ENCODE data around the gene WHAMM. TPM values are rescaled to one million over a fixed set of nuclear protein-coding genes. Genes with fewer than 3 reads are reported as not detected.

The WHAMM gene
- total and polyA plus RNA-seq, 2 donors (not counting 3 experiments of a cell fraction or from before 2014, with no cell fraction given) = 4.1 to 9.4 TPM

DNA sequence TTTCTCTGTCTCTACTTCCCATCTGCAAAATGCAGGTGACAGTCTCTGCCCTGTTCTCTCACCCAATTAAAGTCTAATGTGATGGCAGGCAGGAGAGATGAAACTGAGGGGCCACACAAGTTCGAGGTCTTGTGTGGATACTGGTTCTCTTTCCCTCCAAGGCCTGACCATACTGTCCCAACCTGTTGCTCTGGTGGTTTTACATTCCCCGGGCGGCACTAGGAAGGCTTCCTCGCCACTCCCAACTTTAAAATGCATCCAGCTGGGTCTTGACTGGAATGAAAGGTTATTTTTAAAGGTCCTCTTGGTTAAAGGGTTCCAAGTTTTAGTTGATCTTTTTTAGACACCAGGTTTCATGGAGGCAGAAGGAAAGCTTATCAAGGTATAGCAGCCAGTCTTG is 37.2 kb downstream of the WHAMM start:
- no peak overlapping the region for H3K9ac ChIP-seq (replicated peaks; ENCODE audit: extremely low read depth, insufficient read depth, low read length)
- no peak for FAIRE-seq
- H3K79me2 ChIP-seq (ENCODE audit: control insufficient read depth, insufficient read depth, low read length) = no peaks in the 10 kb centered on the region
- H2AFZ ChIP-seq (ENCODE audit: low read depth, low read length) = no peak overlapping the region
- no peak overlapping the region for H3K4me3 ChIP-seq (replicated peaks in 1 of 3; ENCODE audit: insufficient read depth in 1 of 3, low read depth in 1 of 3, low read length in 3 of 3)
- no peaks in the 10 kb centered on the region for H3K9me1 ChIP-seq (replicated peaks; ENCODE audit: control insufficient read depth, extremely low read depth, insufficient read depth, low read length)
- peaks cover 0 to 5% of the 10 kb centered on the region in 2 experiments for H3K27me3 ChIP-seq (ENCODE audit: control insufficient read depth in 2 of 2, insufficient read depth in 2 of 2, low read length in 2 of 2)
- H3K4me1 ChIP-seq (ENCODE audit: control insufficient read depth, extremely low read depth, insufficient read depth, low read length) = no peaks in the 10 kb centered on the region
- dilution Hi-C loops (cut with MboI; ENCODE audit: extremely low pct_ligation_motif_present, low sequenced_read_pairs) = no loop called here
- no peaks in the 10 kb centered on the region for H4K20me1 ChIP-seq (replicated peaks; ENCODE audit: control insufficient read depth, extremely low read depth, insufficient read depth, low read length)
- TF ChIP-seq, protein P1, sequence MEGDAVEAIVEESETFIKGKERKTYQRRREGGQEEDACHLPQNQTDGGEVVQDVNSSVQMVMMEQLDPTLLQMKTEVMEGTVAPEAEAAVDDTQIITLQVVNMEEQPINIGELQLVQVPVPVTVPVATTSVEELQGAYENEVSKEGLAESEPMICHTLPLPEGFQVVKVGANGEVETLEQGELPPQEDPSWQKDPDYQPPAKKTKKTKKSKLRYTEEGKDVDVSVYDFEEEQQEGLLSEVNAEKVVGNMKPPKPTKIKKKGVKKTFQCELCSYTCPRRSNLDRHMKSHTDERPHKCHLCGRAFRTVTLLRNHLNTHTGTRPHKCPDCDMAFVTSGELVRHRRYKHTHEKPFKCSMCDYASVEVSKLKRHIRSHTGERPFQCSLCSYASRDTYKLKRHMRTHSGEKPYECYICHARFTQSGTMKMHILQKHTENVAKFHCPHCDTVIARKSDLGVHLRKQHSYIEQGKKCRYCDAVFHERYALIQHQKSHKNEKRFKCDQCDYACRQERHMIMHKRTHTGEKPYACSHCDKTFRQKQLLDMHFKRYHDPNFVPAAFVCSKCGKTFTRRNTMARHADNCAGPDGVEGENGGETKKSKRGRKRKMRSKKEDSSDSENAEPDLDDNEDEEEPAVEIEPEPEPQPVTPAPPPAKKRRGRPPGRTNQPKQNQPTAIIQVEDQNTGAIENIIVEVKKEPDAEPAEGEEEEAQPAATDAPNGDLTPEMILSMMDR (IDR thresholded peaks at IDR 0.05; ENCODE audit: extremely low read depth in 1 of 2, insufficient read depth in 1 of 2, low read depth in 1 of 2, low read length in 2 of 2) = no peak
- TF ChIP-seq MYC (IDR thresholded peaks at IDR 0.05; ENCODE audit: low read depth, low read length) (no peak), FOS (IDR thresholded peaks at IDR 0.05; ENCODE audit: borderline replicate concordance, insufficient read depth, low read length) (no peak), POLR2A (IDR thresholded peaks at IDR 0.05; ENCODE audit: low read depth, low read length) (no peak), POLR2AphosphoS5 (IDR thresholded peaks at IDR 0.05; ENCODE audit: insufficient read depth, low read depth, low read length) (no peak), EZH2 (IDR thresholded peaks at IDR 0.05; ENCODE audit: borderline replicate concordance, low read depth, low read length, severe bottlenecking) (no peak), JUN (IDR thresholded peaks at IDR 0.05; ENCODE audit: borderline replicate concordance, insufficient read depth, insufficient read length, low read depth) (no peak), GATA2 (IDR thresholded peaks at IDR 0.05; ENCODE audit: insufficient read depth, insufficient read length, low read depth, low read length) (no peak)
- TF ChIP-seq, protein P2, sequence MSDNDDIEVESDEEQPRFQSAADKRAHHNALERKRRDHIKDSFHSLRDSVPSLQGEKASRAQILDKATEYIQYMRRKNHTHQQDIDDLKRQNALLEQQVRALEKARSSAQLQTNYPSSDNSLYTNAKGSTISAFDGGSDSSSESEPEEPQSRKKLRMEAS (IDR thresholded peaks at IDR 0.05; ENCODE audit: insufficient read depth, insufficient read length) = no peak
- BruUV-seq (replicated peaks) = no TSS peak
- ChIA-PET CTCF (no interaction called here), POLR2A (no interaction called here)
- intact Hi-C loops (cut with micrococcal nuclease) = loop anchor here (10.0 kb wide), 1 partner anchor 108 kb away; the partner anchor contains the start of gene HOMER2
- H3K36me3 ChIP-seq (ENCODE audit: control insufficient read depth in 2 of 2, extremely low read depth in 1 of 2, insufficient read depth in 2 of 2, low read length in 2 of 2) = no peaks in the 10 kb centered on the region
- no peak for DNase-seq (ENCODE audit: low read depth, low spot score)
- H3K4me2 ChIP-seq (ENCODE audit: insufficient read depth, low read length) = no peak overlapping the region
- H3K9me3 ChIP-seq (replicated peaks; ENCODE audit: control insufficient read depth, insufficient read depth, low read length) = no peaks in the 10 kb centered on the region
- no peak overlapping the region for H3K27ac ChIP-seq (ENCODE audit: insufficient read depth, low read depth, low read length)
